Gastrocnemius medialis (tissue), 4 donors: ENCODE results near the gene JAM3.

Experiments
- POLR2A ChIP-seq, 2 donors: fragments of 450-650 bp; IDR thresholded peaks; one replicate each; pipeline ENCODE4 v1.6.1; 2017; ENCODE audit warnings: antibody characterized with exemption in 2 of 2, mild to moderate bottlenecking in 2 of 2, moderate library complexity in 2 of 2
- TF ChIP-seq, protein P1 (sequence below), 5 experiments: fragments of 450-650 bp in 3 of 5; fragments of 200-600 bp in 2 of 5; sonication (generic) in 2 of 5; IDR thresholded peaks in 4 of 5; conservative IDR thresholded peaks in 1 of 5; 1 replicate in 4 of 5; 2 replicates in 1 of 5; pipeline ENCODE4 v1.5.1; 2016 to 2019; ENCODE audit warnings: antibody characterized with exemption in 5 of 5, mild to moderate bottlenecking in 3 of 5, moderate library complexity in 3 of 5

DNA sequence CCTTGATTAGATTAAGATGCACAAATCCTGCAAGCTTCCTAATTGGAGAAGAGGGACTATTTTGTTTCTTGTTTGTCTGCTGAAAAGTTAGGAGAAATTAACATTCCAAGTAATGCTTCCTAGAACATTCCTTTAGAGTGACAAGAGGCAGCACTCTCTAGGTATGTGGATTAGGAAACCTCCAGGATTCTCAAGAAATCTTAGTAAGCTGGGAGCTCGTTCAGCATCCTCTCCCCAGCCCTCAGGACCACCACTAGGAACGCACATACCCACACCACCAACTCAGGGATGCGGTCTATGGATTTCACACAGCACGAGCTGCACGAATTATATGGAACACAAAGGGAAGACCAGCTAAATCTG is 102.0 kb downstream of the JAM3 start:
- TF ChIP-seq, protein P1, sequence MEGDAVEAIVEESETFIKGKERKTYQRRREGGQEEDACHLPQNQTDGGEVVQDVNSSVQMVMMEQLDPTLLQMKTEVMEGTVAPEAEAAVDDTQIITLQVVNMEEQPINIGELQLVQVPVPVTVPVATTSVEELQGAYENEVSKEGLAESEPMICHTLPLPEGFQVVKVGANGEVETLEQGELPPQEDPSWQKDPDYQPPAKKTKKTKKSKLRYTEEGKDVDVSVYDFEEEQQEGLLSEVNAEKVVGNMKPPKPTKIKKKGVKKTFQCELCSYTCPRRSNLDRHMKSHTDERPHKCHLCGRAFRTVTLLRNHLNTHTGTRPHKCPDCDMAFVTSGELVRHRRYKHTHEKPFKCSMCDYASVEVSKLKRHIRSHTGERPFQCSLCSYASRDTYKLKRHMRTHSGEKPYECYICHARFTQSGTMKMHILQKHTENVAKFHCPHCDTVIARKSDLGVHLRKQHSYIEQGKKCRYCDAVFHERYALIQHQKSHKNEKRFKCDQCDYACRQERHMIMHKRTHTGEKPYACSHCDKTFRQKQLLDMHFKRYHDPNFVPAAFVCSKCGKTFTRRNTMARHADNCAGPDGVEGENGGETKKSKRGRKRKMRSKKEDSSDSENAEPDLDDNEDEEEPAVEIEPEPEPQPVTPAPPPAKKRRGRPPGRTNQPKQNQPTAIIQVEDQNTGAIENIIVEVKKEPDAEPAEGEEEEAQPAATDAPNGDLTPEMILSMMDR (IDR thresholded peaks at IDR 0.05 in 4 of 5, conservative IDR thresholded peaks at IDR 0.05 in 1 of 5): no peak
- TF ChIP-seq POLR2A (IDR thresholded peaks at IDR 0.05): no peak
